ENCODE measurements around the gene FAM149A. TPM values are rescaled to one million over a fixed set of nuclear protein-coding genes. Genes with fewer than 3 reads are reported as not detected.

Gene FAM149A
- total RNA-seq (2022) (5.1 and 6.6 TPM in 2 replicates), Bru-seq, nascent RNA (percentile 54 among the genes with signal in this experiment), BruChase-seq, experiment 1, labeled RNA remaining after a 2-hour chase (percentile 64 among the genes with signal in this experiment), BruChase-seq, experiment 2, labeled RNA remaining after a 6-hour chase (percentile 66 among the genes with signal in this experiment)
- long read RNA-seq, partial matches to known transcripts: 0 of 2 reads
- long read RNA-seq, other reads (novel, unspliced or antisense): 2 of 2 reads

DNA sequence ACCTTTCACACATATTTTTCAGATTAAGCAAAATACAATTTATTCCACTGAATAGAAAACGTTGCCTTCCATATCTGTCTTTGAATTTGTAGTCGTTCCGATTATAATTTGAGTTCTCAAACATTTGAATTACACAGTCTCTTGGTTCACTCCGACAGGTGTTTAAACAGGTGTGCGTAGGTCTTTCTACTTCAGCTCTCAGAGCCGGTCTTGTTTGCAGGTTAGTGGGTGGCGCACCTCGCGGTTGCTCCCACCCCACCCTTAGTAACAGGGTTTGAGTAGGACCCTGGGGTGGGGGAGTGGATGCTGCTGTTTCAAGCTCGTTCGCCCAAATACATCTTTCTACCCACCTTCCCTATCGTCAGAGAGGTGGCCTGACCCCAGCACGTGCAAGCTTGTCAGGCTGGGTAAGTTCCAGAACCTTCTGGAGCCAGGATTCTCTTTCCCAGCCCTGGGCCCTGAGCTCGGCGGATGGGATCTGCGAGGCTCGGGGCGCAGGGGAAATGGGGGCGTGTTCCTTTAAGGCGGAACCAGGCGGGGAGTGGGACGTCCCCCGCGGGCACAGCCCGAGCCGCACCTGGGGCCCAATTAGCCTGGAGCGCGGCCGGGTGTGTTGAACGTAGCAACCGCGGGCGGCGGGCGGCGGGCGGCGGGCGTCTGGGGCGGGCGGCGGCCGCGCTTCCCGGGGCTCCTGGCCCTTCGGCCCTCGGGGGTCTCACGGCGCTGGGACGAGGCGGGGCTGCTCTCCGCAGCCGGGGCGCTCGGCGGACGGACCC lies at the start of gene FAM149A:
FAM149A (plus strand) TSS at position 591 of the 776 bp plus-strand sequence.
- H3K27me3 ChIP-seq (replicated peaks; ENCODE audit: control insufficient read depth, insufficient read depth, low read length): no peaks in the 10 kb centered on the region
- Mint-ChIP-seq H3K27ac (ENCODE audit: unreplicated experiment) (peak within 1 kb of the TSS; percentile 82), H3K9me3 (ENCODE audit: unreplicated experiment) (no peaks in the 10 kb centered on the region), H3K4me3 (ENCODE audit: unreplicated experiment) (peak within 1 kb of the TSS; percentile 60), H3K4me1 (ENCODE audit: low read depth, unreplicated experiment) (no peaks in the 10 kb centered on the region), H3K36me3 (ENCODE audit: insufficient read depth, unreplicated experiment) (no peaks in the 10 kb centered on the region), H3K27me3 (ENCODE audit: insufficient read depth, unreplicated experiment) (no peaks in the 10 kb centered on the region)
- H3K4me1 ChIP-seq: 0 out of 2 replicates have a peak, but pooled peaks cover 4% of the 10 kb centered on the region
- no TSS peak for BruUV-seq (replicated peaks)
- no peaks in the 10 kb centered on the region for H3K9me3 ChIP-seq
- peak; percentile 69 to 79 for DNase-seq
- CTCF ChIA-PET: interaction anchor here (0.6 to 0.9 kb wide), 3 partner anchors 12 to 33 kb away, joined by 3 to 6 read pairs (median 3); no protein-coding TSS in a partner anchor
- H3K36me3 ChIP-seq (ENCODE audit: control insufficient read depth, insufficient read depth, low read length): no peaks in the 10 kb centered on the region
- H3K4me3 ChIP-seq (ENCODE audit: low read depth, low read length): peak within 1 kb of the TSS; percentile 67
- TF ChIP-seq, protein P1, sequence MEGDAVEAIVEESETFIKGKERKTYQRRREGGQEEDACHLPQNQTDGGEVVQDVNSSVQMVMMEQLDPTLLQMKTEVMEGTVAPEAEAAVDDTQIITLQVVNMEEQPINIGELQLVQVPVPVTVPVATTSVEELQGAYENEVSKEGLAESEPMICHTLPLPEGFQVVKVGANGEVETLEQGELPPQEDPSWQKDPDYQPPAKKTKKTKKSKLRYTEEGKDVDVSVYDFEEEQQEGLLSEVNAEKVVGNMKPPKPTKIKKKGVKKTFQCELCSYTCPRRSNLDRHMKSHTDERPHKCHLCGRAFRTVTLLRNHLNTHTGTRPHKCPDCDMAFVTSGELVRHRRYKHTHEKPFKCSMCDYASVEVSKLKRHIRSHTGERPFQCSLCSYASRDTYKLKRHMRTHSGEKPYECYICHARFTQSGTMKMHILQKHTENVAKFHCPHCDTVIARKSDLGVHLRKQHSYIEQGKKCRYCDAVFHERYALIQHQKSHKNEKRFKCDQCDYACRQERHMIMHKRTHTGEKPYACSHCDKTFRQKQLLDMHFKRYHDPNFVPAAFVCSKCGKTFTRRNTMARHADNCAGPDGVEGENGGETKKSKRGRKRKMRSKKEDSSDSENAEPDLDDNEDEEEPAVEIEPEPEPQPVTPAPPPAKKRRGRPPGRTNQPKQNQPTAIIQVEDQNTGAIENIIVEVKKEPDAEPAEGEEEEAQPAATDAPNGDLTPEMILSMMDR (IDR thresholded peaks at IDR 0.05; ENCODE audit: insufficient read depth in 1 of 2, low read depth in 1 of 2, low read length in 1 of 2, severe bottlenecking in 1 of 2, unreplicated experiment in 1 of 2): no peak
- intact Hi-C loops (cut with micrococcal nuclease; ENCODE audit: unreplicated experiment): loop anchor here (2.0 kb wide), 3 partner anchors 22 to 40 kb away; no protein-coding TSS in a partner anchor
- POLR2A ChIA-PET: no interaction called here

DNA sequence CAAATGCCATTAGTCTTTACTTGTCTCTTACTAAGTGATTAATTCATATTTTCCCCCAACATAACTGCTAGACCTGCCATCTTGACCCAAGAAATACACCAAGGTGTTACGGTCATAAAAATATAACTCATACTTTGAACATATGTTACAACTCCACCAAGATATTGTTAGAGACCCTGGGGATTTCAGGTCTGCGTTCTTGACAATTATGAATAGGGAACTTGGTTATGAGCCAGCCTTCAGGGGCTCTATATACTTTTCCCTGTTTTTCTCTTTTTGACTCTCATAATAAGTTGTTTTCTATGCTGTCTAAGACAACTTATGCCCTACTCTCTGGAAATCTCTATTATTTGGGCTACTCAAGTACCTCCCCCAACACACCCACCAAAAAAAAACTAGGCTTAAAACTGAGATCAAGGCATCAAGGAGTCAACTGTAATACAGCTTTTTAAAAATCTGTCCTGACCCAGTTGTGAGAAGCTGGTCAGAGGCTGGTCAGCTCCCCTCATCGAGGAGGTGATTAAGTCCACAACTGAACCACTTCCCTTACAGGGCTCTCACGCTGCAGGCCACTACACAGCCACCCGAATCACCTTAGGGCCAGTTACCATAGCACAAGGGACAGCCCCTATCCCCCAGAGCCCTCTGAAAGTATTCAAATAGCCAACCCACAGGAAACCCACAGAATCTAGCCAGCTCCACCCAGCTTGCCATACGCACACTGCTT lies 46.1 kb upstream of the FAM149A start:
- no TSS peak for BruUV-seq (replicated peaks)
- POLR2A ChIA-PET: no interaction called here
- H3K4me3 ChIP-seq (ENCODE audit: low read depth, low read length): no peak overlapping the region
- TF ChIP-seq, protein P1 (IDR thresholded peaks at IDR 0.05; ENCODE audit: insufficient read depth in 1 of 2, low read depth in 1 of 2, low read length in 1 of 2, severe bottlenecking in 1 of 2, unreplicated experiment in 1 of 2): no peak
- H3K36me3 ChIP-seq (ENCODE audit: control insufficient read depth, insufficient read depth, low read length): no peaks in the 10 kb centered on the region
- H3K4me3 Mint-ChIP-seq (ENCODE audit: unreplicated experiment): no peak overlapping the region
- H3K27me3 ChIP-seq (replicated peaks; ENCODE audit: control insufficient read depth, insufficient read depth, low read length): no peaks in the 10 kb centered on the region
- no peaks in the 10 kb centered on the region for H3K4me1 Mint-ChIP-seq (ENCODE audit: low read depth, unreplicated experiment)
- CTCF ChIA-PET: interaction anchor here (0.7 kb wide), 1 partner anchor 20 kb away, joined by 5 read pairs; no protein-coding TSS in a partner anchor
- DNase-seq: no peak
- peaks cover 7% of the 10 kb centered on the region for H3K36me3 Mint-ChIP-seq (ENCODE audit: insufficient read depth, unreplicated experiment)
- H3K9me3 ChIP-seq: no peaks in the 10 kb centered on the region
- no peaks in the 10 kb centered on the region for H3K4me1 ChIP-seq
- no peak overlapping the region for H3K27ac Mint-ChIP-seq (ENCODE audit: unreplicated experiment)
- peaks cover 11% of the 10 kb centered on the region for H3K27me3 Mint-ChIP-seq (ENCODE audit: insufficient read depth, unreplicated experiment)
- no peaks in the 10 kb centered on the region for H3K9me3 Mint-ChIP-seq (ENCODE audit: unreplicated experiment)
- intact Hi-C loops (cut with micrococcal nuclease; ENCODE audit: unreplicated experiment): no loop called here

DNA sequence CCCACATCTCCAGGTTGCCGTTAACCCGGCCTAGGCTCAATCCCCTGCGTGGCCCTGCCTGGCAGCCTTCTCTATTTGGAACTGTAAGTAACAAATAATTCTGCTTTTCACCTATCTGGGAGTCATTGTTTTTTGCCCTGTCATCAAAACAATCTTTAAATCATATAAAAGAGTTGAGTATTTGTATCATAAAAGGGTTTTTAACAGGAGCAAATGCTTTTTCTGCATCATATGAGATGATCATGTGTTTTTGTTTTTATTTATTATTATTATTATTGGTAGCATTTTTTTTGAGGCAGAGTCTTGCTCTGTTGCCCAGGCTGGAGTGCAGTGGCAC lies 45.6 kb upstream of the FAM149A start:
- peaks cover 11% of the 10 kb centered on the region for H3K27me3 Mint-ChIP-seq (ENCODE audit: insufficient read depth, unreplicated experiment)
- Histone ChIP-seq H3K4me3 (ENCODE audit: low read depth, low read length) (no peak overlapping the region), H3K4me1 (no peaks in the 10 kb centered on the region), H3K27me3 (replicated peaks; ENCODE audit: control insufficient read depth, insufficient read depth, low read length) (no peaks in the 10 kb centered on the region), H3K36me3 (ENCODE audit: control insufficient read depth, insufficient read depth, low read length) (no peaks in the 10 kb centered on the region), H3K9me3 (no peaks in the 10 kb centered on the region)
- no peak overlapping the region for H3K27ac Mint-ChIP-seq (ENCODE audit: unreplicated experiment)
- DNase-seq: no peak
- H3K36me3 Mint-ChIP-seq (ENCODE audit: insufficient read depth, unreplicated experiment): peaks cover 7% of the 10 kb centered on the region
- no TSS peak for BruUV-seq (replicated peaks)
- no peak overlapping the region for H3K4me3 Mint-ChIP-seq (ENCODE audit: unreplicated experiment)
- H3K9me3 Mint-ChIP-seq (ENCODE audit: unreplicated experiment): no peaks in the 10 kb centered on the region
- intact Hi-C loops (cut with micrococcal nuclease; ENCODE audit: unreplicated experiment): no loop called here
- CTCF ChIA-PET: interaction anchor here (0.7 kb wide), 1 partner anchor 21 kb away, joined by 5 read pairs; no protein-coding TSS in a partner anchor
- no peaks in the 10 kb centered on the region for H3K4me1 Mint-ChIP-seq (ENCODE audit: low read depth, unreplicated experiment)
- POLR2A ChIA-PET: no interaction called here
- TF ChIP-seq, protein P1 (IDR thresholded peaks at IDR 0.05; ENCODE audit: insufficient read depth in 1 of 2, low read depth in 1 of 2, low read length in 1 of 2, severe bottlenecking in 1 of 2, unreplicated experiment in 1 of 2): no peak
